HG03135 (cell line): ENCODE data around the gene SAMD5.
"Not testable (repeated sequence)": the region's sequence is repeated elsewhere in the genome, so short reads cannot be mapped to it uniquely, and the experiment has no call there.

Source experiments
- ATAC-seq: cut with Tn5 transposase; IDR thresholded peaks from one replicate; pipeline ENCODE4 v1.9.1; 2021; ENCODE audit warnings: mild to moderate bottlenecking, moderate library complexity; ENCODE audit not compliant: unreplicated experiment

SAMD5 gene

GRCh38 chr6:147527197-147527596, 18.7 kb downstream of the SAMD5 start:
- ATAC-seq: no peak

DNA sequence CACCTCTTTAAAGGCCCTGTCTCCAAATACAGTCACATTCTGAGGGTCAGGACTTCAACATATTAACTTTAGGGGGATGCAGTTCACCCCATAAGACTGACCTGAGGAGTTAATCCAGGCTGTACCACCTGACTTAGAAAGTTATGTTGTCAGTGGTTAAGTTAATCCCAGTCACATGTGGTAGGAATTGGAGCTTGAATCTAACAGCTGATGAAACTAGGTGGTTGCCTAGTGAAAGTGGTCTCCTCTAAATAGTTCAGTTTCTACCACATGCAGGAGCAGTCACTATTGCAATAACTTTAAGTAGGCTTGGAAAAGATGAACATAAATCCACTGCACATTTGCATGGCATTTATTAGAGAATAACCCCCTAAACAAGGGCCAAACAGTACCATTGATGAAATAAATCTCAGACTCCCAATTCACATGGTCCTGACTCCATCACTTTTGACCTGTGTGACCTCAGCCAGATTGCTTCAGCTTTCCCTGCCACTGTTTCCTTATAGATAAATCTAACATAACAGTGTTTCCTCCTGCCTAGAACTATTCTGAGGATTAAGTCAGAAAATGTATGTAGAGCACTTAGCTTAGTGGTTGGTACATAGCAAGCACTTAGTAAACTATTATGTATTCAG, 20.1 kb downstream of the SAMD5 start:
- ATAC-seq: no peak

DNA sequence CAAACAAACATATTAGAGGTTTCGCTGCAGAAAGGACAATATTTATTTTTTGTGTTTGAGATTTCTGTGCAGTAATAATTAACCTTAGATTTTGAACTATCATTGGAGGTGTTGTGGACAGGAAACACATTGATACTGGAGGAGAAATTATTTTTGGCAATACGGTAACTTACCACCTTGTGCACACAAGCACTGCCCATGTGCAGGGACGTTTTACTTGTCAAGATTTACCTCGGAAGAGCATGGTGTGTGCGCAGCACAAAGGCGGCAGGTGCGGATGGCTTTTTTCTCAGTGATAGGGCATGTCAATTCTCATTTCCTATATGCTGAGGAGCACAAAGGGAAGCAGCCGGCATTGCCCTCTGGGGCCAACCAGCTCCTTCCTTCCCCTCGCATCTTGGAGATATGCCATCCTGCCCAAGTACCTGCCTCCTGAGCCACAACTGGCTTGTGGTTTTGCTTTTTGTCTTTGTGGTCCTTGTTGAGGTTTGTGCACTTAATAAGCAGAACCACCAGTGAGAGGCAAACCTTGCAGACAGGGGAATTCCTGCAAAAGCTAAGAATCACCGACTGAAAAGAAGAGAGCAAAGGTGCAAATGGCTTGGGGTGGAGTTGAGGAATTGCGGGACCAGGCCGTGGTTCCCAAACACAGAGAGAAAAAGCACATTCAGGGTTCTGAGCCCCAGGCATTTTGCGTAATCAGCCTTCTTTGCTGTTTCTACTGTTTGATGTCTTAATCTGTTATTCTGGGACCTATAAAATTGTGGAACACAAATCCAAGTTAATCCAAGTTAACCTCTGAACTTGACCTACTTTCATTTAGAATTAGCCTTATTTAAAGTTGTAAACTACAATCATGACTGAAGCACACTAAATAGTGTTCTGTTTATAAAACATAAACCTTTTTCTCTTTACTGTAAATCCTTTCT, 21.9 kb downstream of the SAMD5 start:
- ATAC-seq: peak; percentile 67

- ATAC-seq: no peak
Measured at GRCh38 chr6:147531321-147531720, 22.8 kb downstream of the SAMD5 start.

GRCh38 chr6:147534116-147534860, 25.8 kb downstream of the SAMD5 start:
- no peak for ATAC-seq

GRCh38 chr6:147538821-147539220, 30.3 kb downstream of the SAMD5 start:
- ATAC-seq: no peak

DNA sequence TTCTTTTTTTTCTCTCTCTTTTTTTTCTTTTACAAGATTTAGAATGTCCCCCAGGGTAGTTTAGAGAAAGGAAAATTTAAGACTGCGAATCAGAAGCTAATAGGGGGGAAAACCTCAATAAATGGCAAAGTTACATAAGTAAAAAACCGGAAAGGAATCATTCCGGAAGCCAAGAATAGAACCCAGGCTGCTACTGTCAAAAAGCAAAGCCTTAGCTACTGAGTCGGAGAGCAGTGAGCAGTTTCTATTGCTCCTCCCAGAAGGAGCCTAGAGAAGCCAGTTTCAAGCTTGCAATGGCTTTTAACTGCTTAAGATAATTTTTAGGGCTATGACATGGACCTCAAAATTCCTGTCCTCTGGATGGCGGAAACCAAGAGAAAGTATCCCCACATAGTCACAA, 31.6 kb downstream of the SAMD5 start:
- ATAC-seq: no peak

DNA sequence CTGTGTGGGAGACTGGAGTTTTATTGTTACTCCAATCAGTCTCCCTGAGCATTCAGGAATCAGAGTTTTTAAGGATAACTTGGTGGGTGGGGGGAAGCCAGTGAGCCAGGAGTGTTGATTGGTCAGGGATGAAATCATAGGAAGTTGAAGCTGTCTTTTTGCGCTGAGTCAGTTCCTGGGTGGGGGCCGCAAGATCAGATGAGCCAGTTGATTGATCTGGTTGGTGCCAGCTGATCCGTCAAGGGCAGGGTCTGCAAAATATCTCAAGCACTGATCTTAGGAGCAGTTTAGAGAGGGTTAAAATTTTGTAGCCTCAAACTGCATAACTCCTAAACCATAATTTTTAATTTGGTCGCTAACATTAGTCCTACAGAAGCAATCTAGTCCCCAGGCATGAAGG, 33.9 kb downstream of the SAMD5 start:
- ATAC-seq: not testable (repeated sequence)

DNA sequence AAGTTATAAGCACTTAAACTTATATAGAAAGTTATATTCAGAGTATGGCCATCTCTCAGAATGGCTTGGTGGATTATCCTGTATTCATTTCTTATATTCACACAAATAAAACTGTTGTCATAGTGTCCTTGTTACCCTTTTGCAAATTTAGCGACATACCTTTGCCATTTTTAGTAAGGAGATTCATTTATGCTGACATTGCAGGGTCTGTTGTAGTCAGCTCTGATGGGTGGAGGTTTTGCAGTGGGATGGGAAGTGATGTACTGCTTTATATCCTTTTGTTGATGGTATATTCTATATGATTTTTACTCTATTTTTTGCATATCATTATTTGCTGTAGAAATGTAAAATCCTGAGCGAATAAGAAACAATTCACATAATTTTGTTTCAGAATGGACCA, 35.9 kb downstream of the SAMD5 start:
- no peak for ATAC-seq

DNA sequence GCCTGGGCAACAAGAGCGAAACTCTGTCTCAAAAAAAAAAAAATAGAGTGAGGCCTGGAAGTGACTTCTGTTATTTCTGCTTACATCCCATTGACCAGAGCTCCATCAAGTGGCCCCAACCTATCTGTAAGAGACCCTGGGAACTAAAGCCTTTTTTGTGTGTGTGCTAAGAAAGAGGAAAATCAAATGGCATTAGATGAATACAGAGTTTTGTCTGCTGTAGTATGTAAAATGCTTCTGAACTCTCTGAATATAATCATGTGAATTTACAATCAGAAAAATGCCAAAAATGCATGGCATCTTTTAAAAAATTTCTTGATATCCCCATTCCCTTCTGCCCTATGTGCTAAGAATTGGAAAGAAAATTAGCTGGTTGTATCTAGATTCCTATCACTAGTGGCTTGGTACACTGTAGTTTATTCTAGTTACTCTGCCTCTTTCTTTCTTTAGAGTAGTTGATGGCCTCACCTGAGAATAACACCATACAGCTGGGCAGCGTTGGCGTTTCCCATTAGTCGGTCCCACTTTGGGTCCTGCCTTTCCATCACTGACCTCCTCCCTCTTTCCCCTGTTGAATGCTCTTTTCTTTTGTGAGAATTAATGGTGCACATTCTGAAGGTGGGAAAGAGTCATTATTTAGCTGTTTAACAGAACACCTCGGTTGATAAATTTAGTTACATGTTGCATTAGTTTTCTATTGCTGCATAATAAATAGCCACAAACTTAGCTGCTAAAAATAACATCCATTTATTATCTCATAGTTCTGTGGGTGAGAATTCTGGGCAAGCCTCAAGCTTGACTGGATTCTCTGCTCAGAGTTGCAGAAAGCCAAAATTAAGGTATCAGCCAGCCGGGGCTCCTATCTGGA, 38.2 kb downstream of the SAMD5 start:
- ATAC-seq: no peak

GRCh38 chr6:147547369-147547902, 38.9 kb downstream of the SAMD5 start:
- ATAC-seq: no peak

DNA sequence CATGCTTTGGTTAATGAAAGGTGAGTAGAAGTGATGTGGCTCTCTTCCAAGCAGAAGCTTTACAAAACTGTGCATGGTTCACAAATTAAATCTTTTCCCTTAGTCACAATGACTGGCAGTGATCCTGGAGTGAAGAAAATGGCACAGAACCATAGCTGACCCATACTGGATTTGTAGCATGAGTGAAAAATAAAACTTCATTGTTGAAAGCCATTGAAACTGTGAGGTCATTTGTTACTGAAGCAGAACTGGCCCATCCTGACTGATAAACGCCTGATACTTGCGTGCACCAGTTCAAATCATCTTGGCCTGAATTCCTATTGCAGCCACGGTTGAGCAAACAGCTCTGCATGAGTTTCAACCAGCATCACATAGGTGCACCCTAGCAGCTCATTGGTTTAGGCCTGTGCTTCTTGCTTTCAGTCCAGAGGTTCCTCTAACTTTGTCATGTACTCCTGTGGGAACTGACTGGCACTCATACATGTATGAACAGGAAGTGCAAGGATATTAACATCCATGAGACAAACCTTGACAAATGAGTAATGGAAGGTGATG, 40.5 kb downstream of the SAMD5 start:
- ATAC-seq: no peak

GRCh38 chr6:147549531-147549930, 41.0 kb downstream of the SAMD5 start:
- no peak for ATAC-seq

GRCh38 chr6:147551976-147552375, 43.5 kb downstream of the SAMD5 start:
- ATAC-seq: no peak

DNA sequence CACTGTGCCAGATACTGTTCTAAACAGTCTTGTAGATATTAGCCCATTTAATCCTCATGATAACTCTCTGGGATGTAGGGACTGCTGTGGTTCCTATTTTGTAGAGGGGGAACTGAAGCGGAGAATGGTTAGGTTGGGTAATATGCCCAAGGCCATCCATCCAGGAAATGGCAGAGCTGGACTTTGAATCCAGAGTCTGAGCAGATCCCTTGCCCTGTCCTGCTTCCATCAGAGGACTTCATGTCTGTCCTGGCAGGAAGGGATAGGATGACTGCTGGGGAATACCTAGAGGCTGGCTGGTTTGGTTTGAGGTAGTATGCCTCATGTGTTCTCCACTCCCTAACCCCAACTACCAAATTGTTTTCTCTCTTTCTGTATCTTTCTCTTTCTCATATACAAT, 44.6 kb downstream of the SAMD5 start:
- ATAC-seq: no peak

GRCh38 chr6:147554281-147554680, 45.8 kb downstream of the SAMD5 start:
- ATAC-seq: no peak

DNA sequence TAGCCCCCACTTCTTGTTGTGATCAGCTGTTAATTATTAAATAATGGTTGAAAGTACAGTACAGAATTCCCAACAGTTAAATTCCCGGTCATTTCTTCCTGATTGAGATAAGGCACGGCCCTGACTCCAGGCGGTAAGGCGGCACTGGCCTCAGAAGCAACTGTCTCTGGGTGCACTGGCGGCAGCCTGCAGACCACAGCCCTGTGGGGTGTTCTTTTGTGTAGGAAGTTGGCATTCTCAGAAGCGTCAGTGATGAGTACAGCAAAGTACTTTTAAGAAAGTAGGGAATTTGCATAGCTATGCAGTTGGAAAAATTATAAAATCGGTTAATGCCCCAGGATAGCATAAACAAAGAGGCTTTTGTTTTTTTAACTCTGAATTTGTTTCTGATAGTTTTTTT, 50.5 kb downstream of the SAMD5 start:
- ATAC-seq: no peak

- ATAC-seq: no peak
Measured at GRCh38 chr6:147560670-147561069, 52.2 kb downstream of the SAMD5 start.

- ATAC-seq: no peak
Measured at GRCh38 chr6:147561726-147562125, 53.2 kb downstream of the SAMD5 start.

DNA sequence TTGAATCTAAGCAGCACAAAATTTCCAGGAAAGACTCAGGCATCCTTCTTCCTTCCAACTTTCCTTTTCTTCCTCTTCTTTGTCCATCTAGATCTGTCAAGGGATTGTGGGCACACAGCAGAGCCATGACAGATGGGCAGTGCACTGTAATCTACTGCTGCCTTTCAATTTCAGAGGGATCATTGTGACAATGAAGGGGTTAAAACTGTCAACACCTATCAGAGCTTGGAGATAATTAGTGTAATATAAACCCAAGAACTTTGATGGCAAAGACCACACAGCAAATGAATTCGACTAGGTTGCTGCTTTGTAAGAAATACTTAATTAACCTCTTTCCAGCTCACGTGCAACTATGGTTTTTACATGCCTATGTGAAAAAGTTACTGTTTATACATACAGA, 55.0 kb downstream of the SAMD5 start:
- no peak for ATAC-seq
